MM.1S (cell line): ENCODE results near the gene GPR148.

ENCODE experiments used
- EZH2 ChIP-seq: fragments of 300-600 bp; sonication (generic); optimal IDR thresholded peaks from 2 replicates; pipeline ENCODE3; 2017; ENCODE audit warnings: low read depth, mild to moderate bottlenecking, antibody characterized with exemption, low read length, mixed read lengths
- EZH2phosphoT487 ChIP-seq: fragments of 300-600 bp; sonication (generic); IDR thresholded peaks from 2 replicates; pipeline ENCODE4 v1.6.1; 2018; ENCODE audit warnings: antibody characterized with exemption, low read length
- TF ChIP-seq, protein P1 (sequence below): fragments of 300-600 bp; sonication (generic); IDR thresholded peaks from 2 replicates; pipeline ENCODE4 v1.5.1; 2016; ENCODE audit warnings: antibody characterized with exemption, low read length, mixed read lengths

DNA sequence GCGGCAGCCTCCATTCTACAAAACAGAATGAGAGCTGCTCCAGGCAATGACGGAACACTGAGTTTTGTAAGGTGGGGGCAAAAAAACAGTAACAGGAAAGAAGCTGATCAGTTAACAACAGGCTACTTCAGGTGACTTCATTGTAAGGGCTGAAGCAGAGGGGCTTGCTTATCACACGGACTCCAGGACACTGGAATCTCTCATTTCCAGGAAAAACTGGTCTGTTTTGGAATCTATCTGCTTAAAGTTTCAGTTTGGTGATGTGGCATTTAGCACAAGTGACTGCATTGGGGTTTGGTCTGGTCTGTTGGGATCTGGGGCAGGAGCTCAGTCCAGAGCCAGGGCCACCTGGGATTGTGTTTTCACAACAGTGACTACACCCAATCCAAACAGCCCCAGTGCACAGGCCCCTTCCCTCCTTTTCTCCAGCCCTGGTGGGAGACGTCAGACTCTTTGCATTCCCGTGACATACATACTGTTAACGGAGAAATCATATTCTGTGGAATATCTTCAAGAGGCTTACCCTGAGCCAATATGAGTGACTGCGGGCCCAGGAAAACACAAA lies 40.6 kb downstream of the GPR148 start:
- TF ChIP-seq, protein P1, sequence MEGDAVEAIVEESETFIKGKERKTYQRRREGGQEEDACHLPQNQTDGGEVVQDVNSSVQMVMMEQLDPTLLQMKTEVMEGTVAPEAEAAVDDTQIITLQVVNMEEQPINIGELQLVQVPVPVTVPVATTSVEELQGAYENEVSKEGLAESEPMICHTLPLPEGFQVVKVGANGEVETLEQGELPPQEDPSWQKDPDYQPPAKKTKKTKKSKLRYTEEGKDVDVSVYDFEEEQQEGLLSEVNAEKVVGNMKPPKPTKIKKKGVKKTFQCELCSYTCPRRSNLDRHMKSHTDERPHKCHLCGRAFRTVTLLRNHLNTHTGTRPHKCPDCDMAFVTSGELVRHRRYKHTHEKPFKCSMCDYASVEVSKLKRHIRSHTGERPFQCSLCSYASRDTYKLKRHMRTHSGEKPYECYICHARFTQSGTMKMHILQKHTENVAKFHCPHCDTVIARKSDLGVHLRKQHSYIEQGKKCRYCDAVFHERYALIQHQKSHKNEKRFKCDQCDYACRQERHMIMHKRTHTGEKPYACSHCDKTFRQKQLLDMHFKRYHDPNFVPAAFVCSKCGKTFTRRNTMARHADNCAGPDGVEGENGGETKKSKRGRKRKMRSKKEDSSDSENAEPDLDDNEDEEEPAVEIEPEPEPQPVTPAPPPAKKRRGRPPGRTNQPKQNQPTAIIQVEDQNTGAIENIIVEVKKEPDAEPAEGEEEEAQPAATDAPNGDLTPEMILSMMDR: no peak
- TF ChIP-seq EZH2 (no peak), EZH2phosphoT487 (no peak)
